T-cell (primary cell): Measurements from ENCODE around the gene MPHOSPH9. TPM values are rescaled to one million over a fixed set of nuclear protein-coding genes. Genes with fewer than 3 reads are reported as not detected.
A peak's percentile ranks its signal among the peaks of the same experiment; 100 is the strongest.

Experiments
- ATAC-seq, 4 experiments: fragments of 200-7000 bp in 3 of 4; fragments of 150-1000 bp in 1 of 4; cut with Tn5 transposase; replicated peaks in 1 of 4; 1 replicate in 3 of 4; 2 replicates in 1 of 4; pipeline ENCODE4 v1.10.0; 2021; ENCODE audit warnings: moderate library complexity in 3 of 4, mild to moderate bottlenecking in 2 of 4, moderate number of reproducible peaks in 1 of 4
- CTCF ChIA-PET, 2 donors: fragments of 300-600 bp; sonication (Branson Sonifier 250); formaldehyde crosslinking; loops; one replicate each; lab custom pipeline; 2022; ENCODE audit warnings: antibody characterized with exemption in 2 of 2; lab: Charles Lee
- POLR2A ChIA-PET, 2 donors: fragments of 300-600 bp; sonication (Branson Sonifier 250); formaldehyde crosslinking; loops; one replicate each; lab custom pipeline; 2022; ENCODE audit warnings: antibody characterized with exemption in 2 of 2; lab: Charles Lee
- DNase-seq, 35 experiments: peaks; one replicate each; pipeline versions ENCODE4 v3.0.0 to v3.0.0-alpha.2; 2013 to 2023
- H3K27ac ChIP-seq: one replicate; pipeline ENCODE4 v1.5.1; 2013; ENCODE audit warnings: low read length
- H3K27me3 ChIP-seq, 2 experiments: replicated peaks in 1 of 2; 1 replicate in 1 of 2; 2 replicates in 1 of 2; pipeline versions ENCODE4 v1.6.1 to v1.7.0; 2013; ENCODE audit warnings: low read length in 1 of 2, mixed read lengths in 1 of 2; ENCODE audit not compliant: control insufficient read depth in 2 of 2, insufficient read depth in 2 of 2; ENCODE audit errors: extremely low read depth in 1 of 2
- H3K36me3 ChIP-seq, 2 donors: 1 replicate in 1 of 2; 2 replicates in 1 of 2; pipeline versions ENCODE4 v1.6.1 to v1.7.0; 2013; ENCODE audit warnings: low read length in 1 of 2; ENCODE audit not compliant: control insufficient read depth in 2 of 2, insufficient read depth in 1 of 2; ENCODE audit errors: extremely low read depth in 1 of 2
- H3K4me1 ChIP-seq, 2 experiments: 1 replicate in 1 of 2; 2 replicates in 1 of 2; pipeline versions ENCODE4 v1.6.1 to v1.7.0; 2013; ENCODE audit warnings: low read length in 2 of 2, mixed read lengths in 1 of 2; ENCODE audit not compliant: insufficient read depth in 2 of 2, control insufficient read depth in 1 of 2; ENCODE audit errors: extremely low read depth in 1 of 2
- H3K4me3 ChIP-seq, 2 donors: 1 replicate in 1 of 2; 2 replicates in 1 of 2; pipeline versions ENCODE4 v1.5.1 to v1.7.0; 2013; ENCODE audit warnings: mild to moderate bottlenecking in 2 of 2, low read length in 1 of 2, moderate library complexity in 1 of 2; ENCODE audit not compliant: control insufficient read depth in 1 of 2; ENCODE audit errors: extremely low read depth in 1 of 2
- H3K9me3 ChIP-seq: 2 replicates; pipeline ENCODE4 v1.7.0; 2013
- H3K27ac Mint-ChIP-seq, 2 donors: one replicate each; pipeline ENCODE4 v1.8.0; 2020 to 2021; ENCODE audit warnings: mild to moderate bottlenecking in 2 of 2, mixed read lengths in 2 of 2
- H3K27me3 Mint-ChIP-seq, 2 donors: one replicate each; pipeline ENCODE4 v1.8.0; 2021 to 2022; ENCODE audit warnings: mixed read lengths in 2 of 2
- H3K36me3 Mint-ChIP-seq: one replicate; pipeline ENCODE4 v1.8.0; 2021; ENCODE audit warnings: mixed read lengths
- H3K4me1 Mint-ChIP-seq, 3 donors: one replicate each; pipeline ENCODE4 v1.8.0; 2020 to 2022; ENCODE audit warnings: mixed read lengths in 3 of 3, mild to moderate bottlenecking in 1 of 3
- H3K4me3 Mint-ChIP-seq, 3 donors: one replicate each; pipeline ENCODE4 v1.8.0; 2020 to 2022; ENCODE audit warnings: mild to moderate bottlenecking in 3 of 3, mixed read lengths in 3 of 3, moderate library complexity in 3 of 3
- H3K9me3 Mint-ChIP-seq, 3 donors: one replicate each; pipeline ENCODE4 v1.8.0; 2020 to 2022; ENCODE audit warnings: mixed read lengths in 3 of 3
- WGBS: methylation state at CpG from one replicate; pipeline ENCODE4 v1.1.5; 2013; ENCODE audit warnings: missing lambda C conversion rate; ENCODE audit not compliant: insufficient coverage; 5-methylcytosine and 5-hydroxymethylcytosine counted together
- total RNA-seq, 35 experiments: library from RNA in 6 of 35; stranded (reverse) in 6 of 35; fragments of 120-200 nt in 1 of 35; gene quantifications; one replicate each; pipeline versions ENCODE4 v1.2.1 to v1.2.4 and lab custom pipeline; 2013 to 2026

Gene MPHOSPH9
- total RNA-seq, 5 donors from 2014 or later (not counting 1 experiment from before 2014, with no cell fraction given): 48.5 to 105 (median 56.3) TPM

DNA sequence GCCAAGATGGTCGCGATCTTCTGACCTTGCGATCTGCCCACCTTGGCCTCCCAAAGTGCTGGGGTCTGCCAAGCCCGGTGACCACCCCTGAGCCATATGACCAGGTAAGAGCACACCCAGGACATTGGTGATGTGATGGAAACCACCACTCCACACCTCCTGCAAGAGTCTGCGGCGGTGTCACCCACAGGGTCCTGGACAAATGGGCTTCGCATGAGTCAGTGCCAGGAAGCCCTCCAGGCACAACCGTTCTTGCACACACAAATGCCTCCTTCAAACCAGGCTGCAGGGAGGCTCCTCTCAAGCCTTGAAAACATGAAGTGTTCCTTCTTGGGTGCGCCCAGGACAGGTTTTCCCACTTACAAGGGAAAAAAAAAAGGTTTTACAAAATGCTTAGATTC, 98.7 kb downstream of the MPHOSPH9 start:
- H3K4me1 ChIP-seq: peaks cover 10 to 31% of the 10 kb centered on the region in 2 experiments
- Mint-ChIP-seq H3K9me3 (no peaks in the 10 kb centered on the region), H3K27ac (no peak overlapping the region), H3K4me3 (no peak overlapping the region), H3K27me3 (no peaks in the 10 kb centered on the region), H3K4me1 (peaks cover 32 to 63% (median 46%) of the 10 kb centered on the region in 3 donors), H3K36me3 (peaks cover 3% of the 10 kb centered on the region)
- no peaks in the 10 kb centered on the region for H3K27me3 ChIP-seq
- ChIA-PET CTCF (interaction anchor here in 1 of 2 donors (0.7 kb wide), 2 partner anchors 57 to 70 kb away, joined by 3 read pairs; no protein-coding TSS in a partner anchor), POLR2A (no interaction called here)
- no peak for DNase-seq
- ATAC-seq: no peak
- WGBS: 100% methylated on average over 6 of the region's 9 CpGs
- H3K4me3 ChIP-seq: no peak overlapping the region
- H3K27ac ChIP-seq: no peak overlapping the region
- peaks cover 0 to 3% of the 10 kb centered on the region in 2 donors for H3K36me3 ChIP-seq
- no peaks in the 10 kb centered on the region for H3K9me3 ChIP-seq

DNA sequence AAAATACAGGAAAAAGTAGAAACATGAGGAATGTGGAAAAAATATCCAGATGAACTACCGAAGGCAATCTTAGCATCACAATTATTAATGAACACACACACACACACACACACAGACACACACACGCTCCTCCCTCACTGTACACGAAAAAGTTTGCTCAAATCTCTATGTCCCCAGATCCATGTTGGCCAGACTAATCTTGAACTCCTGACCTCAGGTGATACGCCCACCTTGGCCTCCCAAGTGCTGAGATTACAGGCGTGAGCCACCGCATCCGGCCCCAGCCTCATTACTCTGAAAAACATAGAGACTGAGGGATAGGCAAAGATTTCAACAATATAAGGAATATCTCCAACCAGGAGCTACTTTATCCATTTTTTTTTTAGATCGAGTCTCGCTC, 99.2 kb downstream of the MPHOSPH9 start:
- WGBS: 83% methylated on average over 2 of the region's 9 CpGs
- DNase-seq: no peak
- CTCF ChIA-PET: interaction anchor here in 1 of 2 donors (0.7 kb wide), 1 partner anchor 577 kb away, joined by 3 read pairs; no protein-coding TSS in a partner anchor

DNA sequence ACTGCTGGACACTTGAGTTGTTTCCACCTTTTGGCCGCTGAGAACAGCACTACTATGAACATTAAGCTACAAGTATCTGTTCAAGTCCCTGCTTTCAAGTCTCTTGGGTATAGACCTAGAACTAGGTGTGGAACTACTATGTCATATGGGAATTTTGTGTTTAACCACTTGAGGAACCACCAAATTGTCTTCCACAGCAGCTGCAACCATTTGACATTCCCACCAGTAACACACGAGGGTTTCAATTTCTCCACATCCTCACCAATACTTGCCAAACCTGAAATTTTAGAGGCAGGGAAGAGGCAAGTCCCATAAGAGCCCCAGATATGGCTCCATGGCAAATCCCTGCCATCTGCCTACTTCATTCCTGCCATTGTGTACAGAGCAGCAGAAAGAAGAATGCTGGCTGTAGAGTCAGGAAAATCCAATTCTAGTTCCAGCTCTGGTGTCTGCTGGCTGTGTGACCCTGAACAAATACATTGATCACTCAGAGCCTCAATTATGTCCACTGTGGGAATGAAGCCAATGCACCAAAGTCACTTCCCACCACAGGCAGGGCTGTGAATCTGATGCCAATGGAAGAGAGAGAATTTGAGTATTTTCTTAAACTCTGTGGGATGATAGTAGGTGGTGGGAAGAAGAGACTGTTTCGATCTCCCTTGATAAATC, 99.9 kb downstream of the MPHOSPH9 start:
- Mint-ChIP-seq H3K9me3 (no peaks in the 10 kb centered on the region), H3K4me3 (peak overlapping the region in 1 of 3 donors; percentile 57), H3K4me1 (peaks cover 32 to 57% (median 46%) of the 10 kb centered on the region in 3 donors), H3K27ac (peak overlapping the region; percentile 92 to 94), H3K36me3 (peaks cover 3% of the 10 kb centered on the region), H3K27me3 (no peaks in the 10 kb centered on the region)
- no peaks in the 10 kb centered on the region for H3K27me3 ChIP-seq
- H3K4me3 ChIP-seq: no peak overlapping the region
- no peak for ATAC-seq
- no peak for DNase-seq
- H3K4me1 ChIP-seq: peaks cover 10 to 31% of the 10 kb centered on the region in 2 experiments
- 80% methylated on average over 1 of the region's 3 CpGs for WGBS
- H3K9me3 ChIP-seq: no peaks in the 10 kb centered on the region
- CTCF ChIA-PET: interaction anchor here in 1 of 2 donors (0.7 kb wide), 1 partner anchor 577 kb away, joined by 3 read pairs; no protein-coding TSS in a partner anchor
- H3K36me3 ChIP-seq: no peaks in the 10 kb centered on the region
- POLR2A ChIA-PET: no interaction called here
- H3K27ac ChIP-seq: no peak overlapping the region

More for the DNA sequence above, 99.2 kb downstream of the MPHOSPH9 start:
- H3K4me3 ChIP-seq: no peak overlapping the region
- no peaks in the 10 kb centered on the region for H3K27me3 Mint-ChIP-seq
- peak overlapping the region; percentile 63 to 94 for H3K27ac Mint-ChIP-seq
- no peak for ATAC-seq
- peaks cover 0 to under 1% of the 10 kb centered on the region in 2 donors for H3K36me3 ChIP-seq
- H3K9me3 ChIP-seq: no peaks in the 10 kb centered on the region
- H3K27me3 ChIP-seq: no peaks in the 10 kb centered on the region
- H3K4me3 Mint-ChIP-seq: no peak overlapping the region
- H3K4me1 Mint-ChIP-seq: peaks cover 32 to 62% (median 46%) of the 10 kb centered on the region in 3 donors
- no peaks in the 10 kb centered on the region for H3K9me3 Mint-ChIP-seq
- peaks cover 3% of the 10 kb centered on the region for H3K36me3 Mint-ChIP-seq
- POLR2A ChIA-PET: no interaction called here
- peaks cover 10 to 31% of the 10 kb centered on the region in 2 experiments for H3K4me1 ChIP-seq
- H3K27ac ChIP-seq: no peak overlapping the region

DNA sequence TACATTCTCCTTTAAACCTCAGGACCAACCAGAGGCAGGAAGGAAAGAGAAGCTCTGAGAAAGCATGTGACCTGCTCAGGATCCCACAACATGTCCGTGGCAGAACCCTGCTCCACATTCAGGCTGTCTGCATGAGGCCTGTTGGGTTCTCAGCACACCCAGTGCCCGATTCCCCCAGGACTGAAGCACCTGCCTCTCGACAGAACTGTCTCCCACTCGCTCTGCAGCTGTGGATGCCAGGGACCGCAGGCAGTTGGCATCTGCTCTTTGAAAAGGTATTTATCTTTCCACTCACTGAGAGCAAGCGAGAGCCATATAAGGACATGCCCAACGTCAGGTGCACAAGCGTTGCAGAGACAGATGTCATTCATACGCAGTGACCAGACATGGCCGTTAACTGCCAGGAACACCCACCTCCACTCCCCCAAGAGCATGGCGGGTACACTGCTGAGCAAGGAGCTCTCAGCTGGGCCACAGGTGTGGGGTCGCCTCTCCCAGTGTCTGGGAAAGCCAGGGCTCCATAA, 101.0 kb downstream of the MPHOSPH9 start:
- 15% methylated on average over 12 of the region's 12 CpGs for WGBS
- H3K9me3 Mint-ChIP-seq: no peaks in the 10 kb centered on the region
- H3K27ac ChIP-seq: peak overlapping the region; percentile 56

DNA sequence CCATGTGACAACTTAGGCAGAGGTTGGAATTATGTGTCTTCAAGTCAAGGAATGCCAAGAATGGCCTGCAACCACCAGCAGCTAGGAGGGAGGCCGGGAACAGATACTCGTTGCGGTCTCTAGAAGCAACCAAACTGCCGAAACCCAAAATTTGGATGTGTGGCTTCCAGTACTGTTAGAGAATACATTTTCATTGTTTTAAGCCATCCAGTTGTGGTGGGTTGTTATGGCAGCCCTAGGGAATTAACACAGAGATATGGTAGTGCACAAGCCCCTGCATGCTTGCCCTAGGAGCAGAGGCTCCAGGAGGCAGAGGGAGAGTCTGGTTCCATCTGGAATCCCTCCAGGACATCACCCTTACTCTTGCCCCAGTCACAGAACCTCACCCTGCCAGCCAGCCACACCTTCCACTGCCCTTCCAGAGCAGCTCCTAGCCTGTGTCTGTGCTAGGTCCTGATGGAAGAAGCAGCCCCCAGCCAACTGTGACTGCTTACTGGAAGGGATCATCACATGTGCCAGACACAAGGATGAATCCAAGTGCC, 101.6 kb downstream of the MPHOSPH9 start:
- ChIA-PET POLR2A (interaction anchor here in 1 of 2 donors (0.6 kb wide), 2 partner anchors 23 to 184 kb away, joined by 4 to 14 read pairs; no protein-coding TSS in a partner anchor), CTCF (no interaction called here)
- Mint-ChIP-seq H3K27ac (peak overlapping the region; percentile 92 to 94), H3K36me3 (peaks cover 2% of the 10 kb centered on the region), H3K4me1 (peaks cover 37 to 57% (median 50%) of the 10 kb centered on the region in 3 donors), H3K27me3 (no peaks in the 10 kb centered on the region), H3K9me3 (no peaks in the 10 kb centered on the region), H3K4me3 (peak overlapping the region; percentile 51 to 57 (median 57))
- DNase-seq: no peak
- H3K36me3 ChIP-seq: no peaks in the 10 kb centered on the region
- peak in 3 of 4 experiments; percentile 6 to 37 (median 10) for ATAC-seq
- whole genome bisulfite sequencing: no CpG with 5 or more reads among the region's 4 CpGs
- H3K4me1 ChIP-seq: peaks cover 10 to 31% of the 10 kb centered on the region in 2 experiments
- no peaks in the 10 kb centered on the region for H3K27me3 ChIP-seq
- no peak overlapping the region for H3K4me3 ChIP-seq
- H3K9me3 ChIP-seq: no peaks in the 10 kb centered on the region
- peak overlapping the region; percentile 56 for H3K27ac ChIP-seq

More for the DNA sequence above, 101.0 kb downstream of the MPHOSPH9 start:
- Mint-ChIP-seq H3K4me1 (peaks cover 34 to 51% (median 46%) of the 10 kb centered on the region in 3 donors), H3K27me3 (no peaks in the 10 kb centered on the region), H3K27ac (peak overlapping the region; percentile 92 to 94), H3K36me3 (peaks cover 3% of the 10 kb centered on the region), H3K4me3 (peak overlapping the region; percentile 51 to 57 (median 57))
- ChIA-PET POLR2A (interaction anchor here (0.5 to 0.6 kb wide), 2 partner anchors 19 to 194 kb away, joined by 3 read pairs; no protein-coding TSS in a partner anchor), CTCF (interaction anchor here in 1 of 2 donors (0.6 kb wide), 2 partner anchors 115 to 1328 kb away, joined by 3 read pairs; no protein-coding TSS in a partner anchor)
- DNase-seq: peak in 33 of 35 experiments; percentile 15 to 76 (median 47)
- Histone ChIP-seq H3K4me1 (peaks cover 10 to 31% of the 10 kb centered on the region in 2 experiments), H3K9me3 (no peaks in the 10 kb centered on the region), H3K4me3 (peak overlapping the region in 1 of 2 donors; percentile 20), H3K27me3 (no peaks in the 10 kb centered on the region), H3K36me3 (no peaks in the 10 kb centered on the region)
- peak; percentile 83 to 96 (median 88) for ATAC-seq

DNA sequence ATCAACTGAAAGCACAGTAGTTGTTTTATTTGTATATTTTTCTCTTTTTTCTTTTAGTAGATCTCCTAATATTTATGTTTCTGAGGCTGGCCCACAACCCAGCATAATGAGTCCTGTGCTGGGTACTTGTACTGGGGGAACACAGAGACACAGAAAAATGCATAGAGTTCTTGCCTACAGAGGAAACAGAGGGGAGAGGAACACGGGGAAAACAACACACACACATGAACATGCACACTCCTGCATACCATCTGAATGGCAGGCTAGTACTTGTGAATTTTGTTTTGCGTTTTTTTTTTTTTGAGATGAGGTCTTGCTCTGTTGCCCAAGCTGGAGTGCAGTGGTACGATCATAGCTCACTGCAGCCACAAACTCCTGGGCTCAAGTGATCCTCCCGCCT, 103.3 kb downstream of the MPHOSPH9 start:
- H3K27ac Mint-ChIP-seq: peak overlapping the region; percentile 61 to 94
- peaks cover 10 to 26% of the 10 kb centered on the region in 2 experiments for H3K4me1 ChIP-seq
- H3K36me3 Mint-ChIP-seq: no peaks in the 10 kb centered on the region
- H3K27ac ChIP-seq: no peak overlapping the region
- no peak overlapping the region for H3K4me3 Mint-ChIP-seq
- no peak for ATAC-seq
- peaks cover 32 to 51% (median 49%) of the 10 kb centered on the region in 3 donors for H3K4me1 Mint-ChIP-seq
- no peak for DNase-seq
- no peaks in the 10 kb centered on the region for H3K9me3 Mint-ChIP-seq
- no peaks in the 10 kb centered on the region for H3K9me3 ChIP-seq
- no peaks in the 10 kb centered on the region for H3K27me3 Mint-ChIP-seq
- no peaks in the 10 kb centered on the region for H3K36me3 ChIP-seq
- no peak overlapping the region for H3K4me3 ChIP-seq
- WGBS: 83% methylated on average over 1 of the region's 4 CpGs
- no peaks in the 10 kb centered on the region for H3K27me3 ChIP-seq
- CTCF ChIA-PET: no interaction called here
- POLR2A ChIA-PET: no interaction called here
